Amniotic stem cell (primary cell): Measurements from ENCODE around the gene TMEM178B.

Experiments used
- DNase-seq: peaks from one replicate; lab custom pipeline; 2025; lab: John Stamatoyannopoulos, UW

Gene TMEM178B

DNA sequence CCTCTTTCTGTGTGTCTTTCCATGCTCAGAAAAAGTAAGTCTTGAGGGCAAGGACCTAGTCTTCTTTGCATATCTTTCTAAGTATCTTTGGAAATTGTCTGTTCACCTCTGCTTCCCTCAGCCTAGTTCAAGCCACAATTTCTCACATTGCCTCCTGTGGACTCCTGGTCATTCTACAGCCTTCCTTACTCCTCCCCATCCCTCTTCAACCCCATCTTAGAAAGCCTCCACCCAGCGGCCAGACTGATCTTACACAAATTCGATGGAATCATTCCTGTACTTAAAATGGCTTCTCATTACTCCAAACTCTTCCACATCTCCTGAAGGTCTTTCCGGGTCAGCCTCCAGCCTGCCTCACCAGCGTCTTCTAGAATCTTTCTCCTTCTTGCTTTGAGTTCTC lies 453.2 kb downstream of the TMEM178B start:
- DNase-seq, result no peak

DNA sequence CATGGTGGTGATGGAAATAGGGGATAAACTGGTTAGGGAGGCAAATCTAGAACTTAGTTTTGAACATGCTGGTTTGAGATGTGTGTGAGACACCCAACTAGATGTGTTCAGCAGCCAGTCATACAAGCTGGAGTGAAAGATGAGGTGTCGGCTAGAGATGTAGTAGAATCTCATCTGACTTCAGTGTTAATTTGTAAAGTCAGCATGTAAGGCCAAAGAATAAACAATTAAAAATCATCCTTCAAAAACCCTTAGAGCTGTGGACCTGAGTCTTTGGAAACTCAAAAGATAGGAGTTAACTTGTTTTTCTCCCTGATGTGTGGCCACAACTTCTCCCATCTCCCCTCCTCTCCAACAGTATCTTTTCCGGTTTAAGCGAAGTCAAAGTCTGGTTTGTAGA lies 454.5 kb downstream of the TMEM178B start:
- DNase-seq, result no peak
